Muscle of leg (tissue), 16 donors: Measurements from ENCODE around the gene FEZF2. TPM values are rescaled to one million over a fixed set of nuclear protein-coding genes. Genes with fewer than 3 reads are reported as not detected.

Experiments
- DNase-seq: peaks from one replicate; pipeline ENCODE4 v3.0.0; 2013
- H3K27ac ChIP-seq: one replicate; pipeline ENCODE4 v1.5.1; 2013; ENCODE audit warnings: mild to moderate bottlenecking, low read length, control low read depth
- H3K27me3 ChIP-seq: one replicate; pipeline ENCODE4 v1.6.1; 2013; ENCODE audit warnings: low read length; ENCODE audit not compliant: control insufficient read depth, insufficient read depth
- H3K36me3 ChIP-seq: one replicate; pipeline ENCODE4 v1.6.1; 2013; ENCODE audit warnings: low read length; ENCODE audit not compliant: control insufficient read depth, insufficient read depth
- H3K4me1 ChIP-seq: one replicate; pipeline ENCODE4 v1.6.1; 2013; ENCODE audit warnings: low read length; ENCODE audit not compliant: control insufficient read depth, insufficient read depth
- H3K4me3 ChIP-seq: one replicate; pipeline ENCODE4 v1.5.1; 2013; ENCODE audit warnings: low read length, control low read depth
- H3K9me3 ChIP-seq: replicated peaks from 2 replicates; pipeline ENCODE4 v1.6.1; 2013; ENCODE audit warnings: low read depth, low read length; ENCODE audit not compliant: control insufficient read depth
- WGBS: methylation state at CpG from one replicate; pipeline ENCODE4 v1.1.5; 2013; ENCODE audit warnings: missing lambda C conversion rate; ENCODE audit not compliant: insufficient coverage; 5-methylcytosine and 5-hydroxymethylcytosine counted together
- long read RNA-seq, 11 donors: transcript quantifications; one replicate each; lab custom pipeline, GENCODE V29; 2026
- polyA plus RNA-seq, 8 donors: library from polyadenylated mRNA; unstranded; fragments of 120-200 nt; gene quantifications; one replicate each; pipeline versions ENCODE4 v1.2.1 to v1.2.3, GENCODE V29; 2013; ENCODE audit warnings: inconsistent platforms in 1 of 8, low replicate concordance in 1 of 8; ENCODE audit not compliant: insufficient read length in 8 of 8, insufficient read depth in 1 of 8
- total RNA-seq: library from RNA; stranded (reverse); fragments of 120-200 nt; gene quantifications from one replicate; pipeline ENCODE4 v1.2.4, GENCODE V29; 2013

Gene FEZF2
- total RNA-seq (not detected), polyA plus RNA-seq (under 1 TPM in 1 of 8 donors, not detected in 7; 0.07 TPM)
- long read RNA-seq, donor 1: 0 reads
- long read RNA-seq, donor 2: 0 reads
- long read RNA-seq, donor 3: 0 reads
- long read RNA-seq, donor 4: 0 reads
- long read RNA-seq, donor 5: 0 reads
- long read RNA-seq, donor 6: 0 reads
- long read RNA-seq, donor 7: 0 reads
- long read RNA-seq, donor 8: 0 reads
- long read RNA-seq, donor 9: 0 reads
- long read RNA-seq, donor 10: 0 reads
- long read RNA-seq, donor 11: 0 reads

GRCh38 chr3:62373215-62373614 is at the start of gene FEZF2:
TSS of gene FEZF2 (minus strand) at chr3:62373550. CDS start at chr3:62372868, 682 bp downstream.
- Histone ChIP-seq H3K27ac (no peak within 1 kb of the TSS), H3K4me3 (no peak within 1 kb of the TSS), H3K27me3 (peaks cover 100% of the 10 kb centered on the region), H3K36me3 (no peaks in the 10 kb centered on the region), H3K4me1 (peaks cover 28% of the 10 kb centered on the region), H3K9me3 (no peaks in the 10 kb centered on the region)
- 0% methylated on average over 14 of the region's 28 CpGs for WGBS
- DNase-seq: no peak

- Histone ChIP-seq H3K27ac (no peak overlapping the region), H3K9me3 (no peaks in the 10 kb centered on the region), H3K4me3 (no peak overlapping the region), H3K4me1 (no peaks in the 10 kb centered on the region), H3K36me3 (no peaks in the 10 kb centered on the region), H3K27me3 (peaks cover 4% of the 10 kb centered on the region)
- WGBS: 75% methylated on average over 4 of the region's 10 CpGs
- DNase-seq: no peak
Measured at GRCh38 chr3:62421207-62421606, 47.9 kb upstream of the FEZF2 start.

GRCh38 chr3:62416144-62416543 is 42.8 kb upstream of the FEZF2 start:
- H3K27ac ChIP-seq: no peak overlapping the region
- H3K4me1 ChIP-seq: no peaks in the 10 kb centered on the region
- DNase-seq: no peak
- WGBS: no CpG with 5 or more reads among the region's 3 CpGs
- peaks cover 2% of the 10 kb centered on the region for H3K27me3 ChIP-seq
- no peaks in the 10 kb centered on the region for H3K9me3 ChIP-seq
- no peaks in the 10 kb centered on the region for H3K36me3 ChIP-seq
- H3K4me3 ChIP-seq: no peak overlapping the region

GRCh38 chr3:62415312-62415801 is 42.0 kb upstream of the FEZF2 start:
- Histone ChIP-seq H3K4me1 (no peaks in the 10 kb centered on the region), H3K27ac (no peak overlapping the region), H3K4me3 (no peak overlapping the region), H3K36me3 (no peaks in the 10 kb centered on the region), H3K27me3 (peaks cover 2% of the 10 kb centered on the region), H3K9me3 (no peaks in the 10 kb centered on the region)
- WGBS: 9% methylated on average over 6 of the region's 9 CpGs
- no peak for DNase-seq

- DNase-seq: no peak
- Histone ChIP-seq H3K9me3 (no peaks in the 10 kb centered on the region), H3K27ac (no peak overlapping the region), H3K4me1 (no peaks in the 10 kb centered on the region), H3K4me3 (no peak overlapping the region), H3K36me3 (no peaks in the 10 kb centered on the region), H3K27me3 (peaks cover 2% of the 10 kb centered on the region)
- 49% methylated on average over 5 of the region's 11 CpGs for WGBS
Measured at GRCh38 chr3:62414786-62415185, 41.4 kb upstream of the FEZF2 start.

- H3K27me3 ChIP-seq: peaks cover 2% of the 10 kb centered on the region
- H3K4me1 ChIP-seq: no peaks in the 10 kb centered on the region
- H3K36me3 ChIP-seq: no peaks in the 10 kb centered on the region
- H3K4me3 ChIP-seq: no peak overlapping the region
- H3K9me3 ChIP-seq: no peaks in the 10 kb centered on the region
- no peak for DNase-seq
- H3K27ac ChIP-seq: no peak overlapping the region
- no CpG with 5 or more reads among the region's 2 CpGs for WGBS
Measured at GRCh38 chr3:62413687-62414086, 40.3 kb upstream of the FEZF2 start.

GRCh38 chr3:62406945-62407344 is 33.6 kb upstream of the FEZF2 start:
- WGBS: no CpG with 5 or more reads among the region's 2 CpGs
- Histone ChIP-seq H3K27ac (no peak overlapping the region), H3K4me1 (no peaks in the 10 kb centered on the region), H3K4me3 (no peak overlapping the region), H3K27me3 (peaks cover 3% of the 10 kb centered on the region), H3K36me3 (no peaks in the 10 kb centered on the region), H3K9me3 (no peaks in the 10 kb centered on the region)
- no peak for DNase-seq

- H3K27me3 ChIP-seq: peaks cover 3% of the 10 kb centered on the region
- 80% methylated on average over 2 of the region's 6 CpGs for WGBS
- H3K27ac ChIP-seq: no peak overlapping the region
- H3K9me3 ChIP-seq: no peaks in the 10 kb centered on the region
- no peak for DNase-seq
- H3K36me3 ChIP-seq: no peaks in the 10 kb centered on the region
- no peaks in the 10 kb centered on the region for H3K4me1 ChIP-seq
- no peak overlapping the region for H3K4me3 ChIP-seq
Measured at GRCh38 chr3:62405566-62405965, 32.2 kb upstream of the FEZF2 start.

GRCh38 chr3:62405135-62405534 is 31.8 kb upstream of the FEZF2 start:
- no CpG with 5 or more reads among the region's 6 CpGs for WGBS
- H3K27me3 ChIP-seq: peaks cover 3% of the 10 kb centered on the region
- no peak overlapping the region for H3K27ac ChIP-seq
- DNase-seq: no peak
- H3K36me3 ChIP-seq: no peaks in the 10 kb centered on the region
- H3K4me1 ChIP-seq: no peaks in the 10 kb centered on the region
- H3K4me3 ChIP-seq: no peak overlapping the region
- H3K9me3 ChIP-seq: no peaks in the 10 kb centered on the region

- no peak overlapping the region for H3K4me3 ChIP-seq
- DNase-seq: no peak
- 67% methylated on average over 2 of the region's 8 CpGs for WGBS
Measured at GRCh38 chr3:62404321-62404720, 31.0 kb upstream of the FEZF2 start.

More at GRCh38 chr3:62404321-62404720, 31.0 kb upstream of the FEZF2 start:
- Histone ChIP-seq H3K36me3 (no peaks in the 10 kb centered on the region), H3K9me3 (no peaks in the 10 kb centered on the region), H3K4me1 (no peaks in the 10 kb centered on the region), H3K27ac (no peak overlapping the region), H3K27me3 (peaks cover 3% of the 10 kb centered on the region)
